ENCODE data around the gene ANKRD63.

The ANKRD63 gene

GRCh38 chr15:40250771-40251483 is 31.9 kb downstream of the ANKRD63 start:
- TF ChIP-seq, protein P1, sequence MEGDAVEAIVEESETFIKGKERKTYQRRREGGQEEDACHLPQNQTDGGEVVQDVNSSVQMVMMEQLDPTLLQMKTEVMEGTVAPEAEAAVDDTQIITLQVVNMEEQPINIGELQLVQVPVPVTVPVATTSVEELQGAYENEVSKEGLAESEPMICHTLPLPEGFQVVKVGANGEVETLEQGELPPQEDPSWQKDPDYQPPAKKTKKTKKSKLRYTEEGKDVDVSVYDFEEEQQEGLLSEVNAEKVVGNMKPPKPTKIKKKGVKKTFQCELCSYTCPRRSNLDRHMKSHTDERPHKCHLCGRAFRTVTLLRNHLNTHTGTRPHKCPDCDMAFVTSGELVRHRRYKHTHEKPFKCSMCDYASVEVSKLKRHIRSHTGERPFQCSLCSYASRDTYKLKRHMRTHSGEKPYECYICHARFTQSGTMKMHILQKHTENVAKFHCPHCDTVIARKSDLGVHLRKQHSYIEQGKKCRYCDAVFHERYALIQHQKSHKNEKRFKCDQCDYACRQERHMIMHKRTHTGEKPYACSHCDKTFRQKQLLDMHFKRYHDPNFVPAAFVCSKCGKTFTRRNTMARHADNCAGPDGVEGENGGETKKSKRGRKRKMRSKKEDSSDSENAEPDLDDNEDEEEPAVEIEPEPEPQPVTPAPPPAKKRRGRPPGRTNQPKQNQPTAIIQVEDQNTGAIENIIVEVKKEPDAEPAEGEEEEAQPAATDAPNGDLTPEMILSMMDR (IDR thresholded peaks at IDR 0.05), result no peak

DNA sequence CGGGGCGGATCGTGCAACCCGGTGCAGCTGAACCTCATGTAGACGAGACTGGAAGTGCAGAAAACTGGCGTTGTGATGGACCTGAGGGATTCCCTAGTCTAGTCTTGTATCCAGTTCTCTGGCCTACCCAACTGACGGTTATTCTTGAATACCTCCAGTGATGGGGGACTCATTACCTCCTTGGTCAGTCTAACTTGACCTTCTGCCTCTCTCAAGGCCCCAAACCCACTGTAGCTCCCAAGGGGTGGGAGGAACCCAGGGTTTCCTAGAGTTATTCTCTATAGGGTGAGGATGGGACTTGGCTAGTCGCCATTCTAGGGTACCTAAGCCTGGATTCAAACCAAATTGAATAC is 32.6 kb downstream of the ANKRD63 start:
- TF ChIP-seq, protein P1 (IDR thresholded peaks at IDR 0.05), result no peak

GRCh38 chr15:40249477-40250303 is 33.2 kb downstream of the ANKRD63 start:
- TF ChIP-seq, protein P1 (IDR thresholded peaks at IDR 0.05), result no peak

DNA sequence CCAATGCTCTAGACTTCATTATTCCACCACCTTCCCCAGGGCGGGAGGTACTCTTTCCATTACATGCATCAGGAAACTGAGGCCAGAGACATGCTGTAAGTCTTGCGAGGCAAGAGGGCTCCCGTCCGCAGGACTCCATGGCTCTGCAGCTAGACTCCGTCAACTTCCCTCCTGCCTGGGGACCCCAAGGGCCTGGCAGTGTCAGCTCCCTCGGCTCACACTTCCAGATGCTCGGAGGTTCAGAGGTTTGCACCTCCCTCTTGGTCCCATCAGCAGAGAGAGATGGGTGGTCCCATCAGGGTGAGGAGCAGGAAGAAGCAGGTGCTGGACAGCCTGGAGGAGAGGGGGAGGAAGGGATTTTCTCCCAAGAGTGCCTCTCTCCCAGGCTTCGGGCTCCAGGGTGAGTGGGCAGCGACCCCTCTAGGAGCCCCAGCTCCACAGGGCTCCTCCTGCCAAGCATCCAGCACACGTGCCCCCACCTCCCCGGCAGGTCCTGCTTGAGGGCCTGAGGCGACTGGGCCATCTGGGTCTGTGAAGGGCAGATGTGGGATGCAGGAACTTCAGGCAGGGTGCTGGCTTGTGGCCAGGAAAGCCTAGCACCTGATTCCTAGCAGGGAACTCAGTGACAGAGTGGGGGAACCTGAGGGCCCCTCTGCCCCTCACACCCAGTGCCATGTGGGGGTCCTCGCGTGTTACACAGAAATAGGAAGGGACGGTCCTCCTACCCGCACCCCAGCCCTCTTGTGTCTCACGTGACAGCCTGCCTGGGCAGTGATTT is 34.7 kb downstream of the ANKRD63 start:
- TF ChIP-seq, protein P1 (IDR thresholded peaks at IDR 0.05), result no peak

DNA sequence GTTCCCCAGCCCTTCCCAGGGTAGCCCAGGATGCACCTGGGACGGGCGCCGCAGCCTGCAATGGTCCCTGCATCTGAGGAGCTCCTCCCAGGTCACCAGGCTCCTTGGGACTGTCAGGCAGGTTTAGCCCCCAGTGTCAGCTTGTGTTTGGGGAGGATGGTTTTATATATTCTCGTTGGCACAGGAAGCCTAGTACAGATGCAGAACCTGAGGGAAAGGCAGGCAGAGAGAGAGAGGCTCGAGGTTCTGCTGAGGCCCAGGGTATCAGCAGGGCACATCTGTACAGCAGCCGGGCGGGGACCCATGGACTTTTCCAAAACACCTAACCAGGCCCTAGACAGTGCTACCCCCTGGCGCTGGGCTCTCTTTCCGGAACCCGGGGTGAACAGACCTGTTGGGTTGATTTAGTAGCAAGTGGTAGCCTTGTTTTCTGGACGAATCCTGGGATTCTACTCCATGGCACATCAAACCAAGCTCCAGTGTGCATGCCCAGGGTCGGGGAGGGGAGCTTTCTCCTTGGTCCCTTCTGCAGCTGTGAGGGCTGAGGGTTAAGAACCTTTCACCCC is 35.4 kb downstream of the ANKRD63 start:
- TF ChIP-seq, protein P1 (IDR thresholded peaks at IDR 0.05), result no peak

- TF ChIP-seq, protein P1 (IDR thresholded peaks at IDR 0.05), result no peak
These were observed 36.2 kb downstream of the ANKRD63 start for GRCh38 chr15:40246496-40247280.
